OCI-LY3 (cell line): ENCODE data around the gene SPATS2L.

ENCODE experiments used
- EZH2phosphoT487 ChIP-seq: fragments of 200-600 bp; shearing (Covaris generic); IDR thresholded peaks from 2 replicates; pipeline ENCODE4 v1.6.1; 2018; ENCODE audit warnings: antibody characterized with exemption, mixed run types, low read depth
- TF ChIP-seq, protein P1 (sequence below): fragments of 200-600, 300-600 bp; sonication (generic); IDR thresholded peaks from 2 replicates; pipeline ENCODE4 v1.5.1; 2014; ENCODE audit warnings: antibody characterized with exemption, low read length, low read depth

DNA sequence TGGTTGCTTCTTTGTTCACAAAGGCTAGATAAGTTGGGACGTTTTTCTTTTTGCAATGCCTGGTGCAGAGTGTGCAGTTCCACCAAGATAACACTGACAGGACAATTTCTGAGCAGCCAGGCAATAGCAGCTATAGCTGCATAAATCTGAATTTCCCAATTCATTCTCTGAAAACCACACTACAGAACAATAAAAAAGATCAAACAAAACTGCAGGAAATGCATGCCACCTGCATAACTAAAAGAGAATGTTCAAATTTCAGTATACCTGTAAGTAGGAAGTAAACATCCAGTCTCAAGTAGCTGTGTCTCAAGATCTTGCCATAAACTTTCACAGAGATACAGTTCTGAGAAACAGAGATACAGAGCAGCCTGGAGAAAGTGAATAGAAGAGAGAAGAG lies 208.7 kb downstream of the SPATS2L start:
- TF ChIP-seq, protein P1, sequence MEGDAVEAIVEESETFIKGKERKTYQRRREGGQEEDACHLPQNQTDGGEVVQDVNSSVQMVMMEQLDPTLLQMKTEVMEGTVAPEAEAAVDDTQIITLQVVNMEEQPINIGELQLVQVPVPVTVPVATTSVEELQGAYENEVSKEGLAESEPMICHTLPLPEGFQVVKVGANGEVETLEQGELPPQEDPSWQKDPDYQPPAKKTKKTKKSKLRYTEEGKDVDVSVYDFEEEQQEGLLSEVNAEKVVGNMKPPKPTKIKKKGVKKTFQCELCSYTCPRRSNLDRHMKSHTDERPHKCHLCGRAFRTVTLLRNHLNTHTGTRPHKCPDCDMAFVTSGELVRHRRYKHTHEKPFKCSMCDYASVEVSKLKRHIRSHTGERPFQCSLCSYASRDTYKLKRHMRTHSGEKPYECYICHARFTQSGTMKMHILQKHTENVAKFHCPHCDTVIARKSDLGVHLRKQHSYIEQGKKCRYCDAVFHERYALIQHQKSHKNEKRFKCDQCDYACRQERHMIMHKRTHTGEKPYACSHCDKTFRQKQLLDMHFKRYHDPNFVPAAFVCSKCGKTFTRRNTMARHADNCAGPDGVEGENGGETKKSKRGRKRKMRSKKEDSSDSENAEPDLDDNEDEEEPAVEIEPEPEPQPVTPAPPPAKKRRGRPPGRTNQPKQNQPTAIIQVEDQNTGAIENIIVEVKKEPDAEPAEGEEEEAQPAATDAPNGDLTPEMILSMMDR, result no peak
- no peak for TF ChIP-seq EZH2phosphoT487
